HUES48 (cell line): Measurements from ENCODE around the gene PRRT3.
"Not testable (repeated sequence)": the region's sequence is repeated elsewhere in the genome, so short reads cannot be mapped to it uniquely, and the experiment has no call there.

Experiments
- H3K27ac ChIP-seq: one replicate; pipeline ENCODE4 v1.7.0; 2013; ENCODE audit warnings: low read depth, low read length, inconsistent platforms
- H3K27me3 ChIP-seq: 2 replicates; pipeline ENCODE4 v1.6.1; 2013; ENCODE audit warnings: mild to moderate bottlenecking, low read length; ENCODE audit not compliant: control insufficient read depth, insufficient read depth
- H3K36me3 ChIP-seq: 2 replicates; pipeline ENCODE4 v1.6.1; 2013; ENCODE audit warnings: low read length; ENCODE audit not compliant: control insufficient read depth, insufficient read depth
- H3K4me1 ChIP-seq: 2 replicates; pipeline ENCODE4 v1.6.1; 2013; ENCODE audit warnings: mild to moderate bottlenecking, low read length; ENCODE audit not compliant: control insufficient read depth, insufficient read depth
- H3K4me3 ChIP-seq: 2 replicates; pipeline ENCODE4 v1.5.1; 2013; ENCODE audit warnings: mild to moderate bottlenecking, low read depth, low read length
- H3K9ac ChIP-seq: 2 replicates; pipeline ENCODE4 v1.6.1; 2013; ENCODE audit warnings: mild to moderate bottlenecking, low read depth, low read length, moderate library complexity
- H3K9me3 ChIP-seq: 2 replicates; pipeline ENCODE4 v1.6.1; 2013; ENCODE audit warnings: low read length; ENCODE audit not compliant: control insufficient read depth, insufficient read depth

PRRT3 gene

GRCh38 chr3:9903904-9904303 is 48.3 kb downstream of the PRRT3 start:
- peaks cover 12% of the 10 kb centered on the region for H3K4me1 ChIP-seq
- no peak overlapping the region for H3K9ac ChIP-seq
- no peaks in the 10 kb centered on the region for H3K27me3 ChIP-seq
- H3K4me3 ChIP-seq, result no peak overlapping the region
- no peaks in the 10 kb centered on the region for H3K36me3 ChIP-seq
- no peaks in the 10 kb centered on the region for H3K9me3 ChIP-seq
- H3K27ac ChIP-seq, result no peak overlapping the region

GRCh38 chr3:9903238-9903624 is 49.0 kb downstream of the PRRT3 start:
- Histone ChIP-seq H3K9me3 (no peaks in the 10 kb centered on the region), H3K36me3 (no peaks in the 10 kb centered on the region), H3K4me1 (peaks cover 12% of the 10 kb centered on the region), H3K27ac (peak overlapping the region; percentile 60), H3K9ac (no peak overlapping the region), H3K27me3 (no peaks in the 10 kb centered on the region), H3K4me3 (no peak overlapping the region; the same call in 1 of the 2 replicates)

DNA sequence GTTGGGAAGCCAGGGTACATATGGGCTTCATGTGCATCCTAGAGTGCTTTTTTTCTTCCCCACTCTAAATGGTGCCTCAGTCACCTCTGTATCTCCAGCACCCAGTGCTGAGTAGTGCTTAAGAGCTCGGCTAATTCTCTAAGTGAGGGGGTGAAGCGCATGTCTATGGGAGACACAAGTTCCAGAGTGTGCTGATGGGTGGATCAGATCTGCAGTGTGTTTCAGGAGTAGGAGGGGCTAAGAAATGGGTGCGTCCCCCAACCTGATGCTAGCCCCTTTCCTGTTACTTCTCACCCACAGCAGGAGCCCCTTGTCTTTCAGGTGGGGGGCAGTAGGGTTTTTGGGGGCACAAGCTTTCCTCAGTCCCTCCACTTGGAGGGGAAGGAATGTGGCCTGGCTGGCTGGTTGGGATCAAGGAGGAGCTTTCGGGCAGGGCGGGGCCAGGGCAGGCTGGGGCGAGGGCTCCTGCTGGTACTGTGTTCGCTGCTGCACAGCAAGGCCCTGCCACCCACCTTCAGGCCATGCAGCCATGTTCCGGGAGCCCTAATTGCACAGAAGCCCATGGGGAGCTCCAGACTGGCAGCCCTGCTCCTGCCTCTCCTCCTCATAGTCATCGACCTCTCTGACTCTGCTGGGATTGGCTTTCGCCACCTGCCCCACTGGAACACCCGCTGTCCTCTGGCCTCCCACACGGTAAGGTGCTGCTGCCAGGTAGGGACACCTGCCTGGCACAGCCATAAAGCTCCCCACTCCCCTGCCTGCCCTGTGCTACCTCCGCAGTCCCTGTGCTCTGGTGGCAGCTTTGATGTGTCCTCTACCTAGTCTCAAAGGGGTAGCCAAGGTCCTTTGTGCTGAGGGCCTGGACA is 49.6 kb downstream of the PRRT3 start, which contains the start of gene IL17RE:
TSS of gene IL17RE (plus strand) at position 477 of the 866 bp plus-strand sequence. CDS start at position 562, 85 bp downstream.
- H3K9ac ChIP-seq, result no peak within 1 kb of the TSS
- H3K4me1 ChIP-seq, result peaks cover 12% of the 10 kb centered on the region
- H3K4me3 ChIP-seq, result no peak within 1 kb of the TSS; the same call in 1 of the 2 replicates
- H3K36me3 ChIP-seq, result no peaks in the 10 kb centered on the region
- H3K9me3 ChIP-seq, result no peaks in the 10 kb centered on the region
- no peaks in the 10 kb centered on the region for H3K27me3 ChIP-seq
- peak within 1 kb of the TSS; percentile 60 for H3K27ac ChIP-seq

DNA sequence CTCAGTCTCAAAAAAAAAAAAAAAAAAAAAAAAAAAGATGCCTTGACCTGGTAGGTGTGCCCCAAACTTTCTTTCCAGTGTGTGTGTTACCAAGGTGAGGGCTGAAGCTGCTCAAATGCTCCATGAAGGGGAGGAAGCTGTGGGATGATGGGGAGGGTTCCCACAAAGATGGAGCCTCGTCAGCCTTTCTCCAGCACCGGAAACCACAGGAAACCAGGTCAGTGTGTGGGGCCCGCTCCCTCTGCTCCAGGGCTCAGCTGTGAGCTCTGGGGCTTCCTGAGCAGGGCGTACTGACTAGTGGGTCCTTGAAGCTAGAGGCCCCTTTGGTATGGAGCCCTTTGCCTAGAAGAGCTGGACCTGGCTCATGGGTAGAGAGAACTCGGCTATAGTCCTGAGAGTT is 50.2 kb downstream of the PRRT3 start:
- no peaks in the 10 kb centered on the region for H3K27me3 ChIP-seq
- H3K27ac ChIP-seq, result no peak overlapping the region
- H3K4me3 ChIP-seq, result no peak overlapping the region
- no peaks in the 10 kb centered on the region for H3K9me3 ChIP-seq
- H3K4me1 ChIP-seq, result peaks cover 12% of the 10 kb centered on the region
- H3K9ac ChIP-seq, result no peak overlapping the region
- H3K36me3 ChIP-seq, result no peaks in the 10 kb centered on the region

GRCh38 chr3:9900965-9901415 is 51.2 kb downstream of the PRRT3 start:
- not testable (repeated sequence) for H3K36me3 ChIP-seq, H3K27ac ChIP-seq, H3K9me3 ChIP-seq, H3K27me3 ChIP-seq, H3K4me3 ChIP-seq, H3K9ac ChIP-seq
- H3K4me1 ChIP-seq, result peaks cover 12% of the 10 kb centered on the region

DNA sequence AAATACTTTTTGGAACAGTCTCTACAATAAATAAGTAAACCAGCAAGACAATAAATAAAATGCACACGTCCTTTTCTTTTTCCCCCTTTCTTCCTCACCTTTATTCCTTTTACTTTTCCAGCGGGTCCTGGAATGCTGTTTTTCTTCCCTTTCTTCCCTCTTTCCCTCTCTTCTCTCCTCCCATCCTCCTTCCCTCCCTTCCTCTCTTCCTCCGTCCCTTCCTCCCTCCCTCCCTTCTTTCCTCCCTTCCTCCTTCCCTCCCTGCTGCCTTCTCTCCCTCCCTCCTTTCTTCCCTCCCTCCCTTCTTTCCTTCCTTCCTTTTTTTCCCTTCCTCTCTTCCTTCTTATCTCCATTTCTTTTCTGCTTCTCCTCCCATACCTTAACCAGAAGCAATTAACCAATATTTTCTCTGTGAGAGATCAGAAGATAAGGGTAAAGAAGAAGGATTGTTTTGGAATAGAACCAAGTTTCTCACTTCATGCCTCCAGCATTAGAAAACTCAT is 52.9 kb downstream of the PRRT3 start:
- H3K27ac ChIP-seq, result no peak overlapping the region
- H3K4me1 ChIP-seq, result peaks cover 12% of the 10 kb centered on the region
- no peaks in the 10 kb centered on the region for H3K9me3 ChIP-seq
- H3K27me3 ChIP-seq, result no peaks in the 10 kb centered on the region
- H3K36me3 ChIP-seq, result no peaks in the 10 kb centered on the region
- H3K9ac ChIP-seq, result no peak overlapping the region
- H3K4me3 ChIP-seq, result no peak overlapping the region

DNA sequence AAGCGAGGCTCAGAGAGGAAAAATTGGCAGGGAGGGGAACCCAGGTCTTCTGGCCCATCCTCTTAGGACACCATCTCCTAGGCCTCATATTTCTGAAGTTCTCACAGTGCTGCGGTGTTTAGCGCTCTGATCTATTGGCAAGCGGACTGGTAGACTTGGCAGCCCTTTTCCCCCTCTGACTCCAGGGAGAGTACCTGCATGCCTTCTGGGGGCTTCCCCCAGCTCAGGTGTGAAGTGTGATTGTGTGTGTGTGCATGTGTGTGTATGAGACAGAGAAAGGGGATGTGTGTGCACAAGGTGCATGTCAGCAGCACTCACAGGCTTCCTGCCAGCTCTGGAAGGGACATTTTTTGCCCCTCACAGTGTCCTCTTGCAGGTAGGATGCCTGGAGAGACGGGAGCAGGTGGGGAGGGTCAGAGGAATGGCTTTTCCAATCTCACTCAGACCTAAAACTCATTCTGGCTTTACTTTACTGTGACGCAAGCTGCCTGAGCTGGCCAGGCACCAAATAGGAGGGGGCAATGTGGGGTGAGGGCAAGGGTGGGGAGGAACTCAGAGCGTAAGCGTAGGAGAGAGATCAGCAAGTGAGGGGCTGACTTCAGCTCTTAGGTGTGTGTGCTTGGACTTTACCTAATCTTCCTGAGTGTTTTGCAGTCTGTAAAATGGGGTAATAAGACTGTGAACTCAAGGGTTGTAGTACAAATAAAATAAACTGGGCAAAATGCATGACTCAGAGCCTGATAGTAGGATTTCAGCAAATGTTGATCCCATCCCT is 53.6 kb downstream of the PRRT3 start:
- H3K9me3 ChIP-seq, result no peaks in the 10 kb centered on the region
- no peaks in the 10 kb centered on the region for H3K27me3 ChIP-seq
- H3K36me3 ChIP-seq, result peaks cover 6% of the 10 kb centered on the region
- H3K4me3 ChIP-seq, result no peak overlapping the region
- no peak overlapping the region for H3K9ac ChIP-seq
- no peak overlapping the region for H3K27ac ChIP-seq
- H3K4me1 ChIP-seq, result peaks cover 12% of the 10 kb centered on the region

- Histone ChIP-seq H3K27me3 (no peaks in the 10 kb centered on the region), H3K4me3 (no peak overlapping the region), H3K9ac (no peak overlapping the region), H3K27ac (no peak overlapping the region), H3K9me3 (no peaks in the 10 kb centered on the region), H3K4me1 (peaks cover 8% of the 10 kb centered on the region), H3K36me3 (peaks cover 15% of the 10 kb centered on the region)
These were observed 54.5 kb downstream of the PRRT3 start for GRCh38 chr3:9897408-9898372.

DNA sequence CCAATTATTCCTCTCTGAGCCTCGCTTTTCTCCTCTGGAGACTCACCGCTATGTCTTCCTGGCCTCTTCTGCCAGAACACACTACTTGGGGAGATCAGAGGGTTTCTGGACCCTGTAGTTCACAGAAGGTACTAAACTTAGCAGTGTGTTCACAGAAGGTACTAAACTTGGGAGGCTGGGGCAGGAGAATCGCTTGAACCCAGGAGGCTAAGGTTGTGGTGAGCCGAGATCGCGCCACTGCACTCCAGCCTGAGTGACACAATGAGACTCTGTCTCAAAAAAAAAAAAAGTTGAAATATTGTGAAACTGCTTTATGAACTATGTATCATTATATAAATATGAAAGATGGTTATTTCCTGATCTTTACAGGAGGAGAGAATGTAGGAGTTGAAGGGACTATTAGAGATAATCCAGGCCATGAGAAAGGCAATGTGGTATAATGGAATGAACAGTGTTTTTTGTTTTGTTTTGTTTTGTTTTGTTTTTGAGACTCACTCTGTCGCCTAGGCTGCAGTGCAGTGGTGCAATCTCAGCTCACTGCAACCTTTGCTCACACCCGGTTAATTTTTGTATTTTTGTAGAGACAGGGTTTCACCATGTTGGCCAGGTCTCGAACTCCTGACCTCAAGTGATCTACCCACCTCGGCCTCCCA is 55.3 kb downstream of the PRRT3 start:
- not testable (repeated sequence) for H3K27ac ChIP-seq, H3K9me3 ChIP-seq, H3K27me3 ChIP-seq, H3K9ac ChIP-seq, H3K4me1 ChIP-seq, H3K4me3 ChIP-seq
- peaks cover 20% of the 10 kb centered on the region for H3K36me3 ChIP-seq

GRCh38 chr3:9895715-9896114 is 56.5 kb downstream of the PRRT3 start:
- H3K9ac ChIP-seq, H3K9me3 ChIP-seq, H3K27me3 ChIP-seq, H3K27ac ChIP-seq, H3K4me1 ChIP-seq, H3K4me3 ChIP-seq: not testable (repeated sequence)
- peaks cover 20% of the 10 kb centered on the region for H3K36me3 ChIP-seq
